H1 (cell line): Measurements from ENCODE around the gene NELFB. TPM values are rescaled to one million over a fixed set of nuclear protein-coding genes. Genes with fewer than 3 reads are reported as not detected.

ENCODE experiments used
- CTBP2 ChIP-seq: IDR thresholded peaks from 2 replicates; pipeline ENCODE4 v1.7.0; 2011; ENCODE audit warnings: borderline replicate concordance, mild to moderate bottlenecking, moderate library complexity, mixed read lengths, low read length; ENCODE audit not compliant: insufficient read depth, insufficient read length
- FOSL1 ChIP-seq: IDR thresholded peaks from 2 replicates; pipeline ENCODE4 v1.6.1; 2011; ENCODE audit warnings: mild to moderate bottlenecking, low read depth, low read length, moderate library complexity; ENCODE audit not compliant: insufficient read depth
- GTF2F1 ChIP-seq: IDR thresholded peaks from 2 replicates; pipeline ENCODE4 v1.6.1; 2012; ENCODE audit warnings: low read depth, low read length, improper control_type of control experiment, borderline replicate concordance
- RFX5 ChIP-seq: IDR thresholded peaks from 2 replicates; pipeline ENCODE4 v1.6.1; 2011; ENCODE audit warnings: low read depth, low read length, improper control_type of control experiment, borderline replicate concordance
- SP4 ChIP-seq: IDR thresholded peaks from 2 replicates; pipeline ENCODE4 v1.6.1; 2012; ENCODE audit warnings: low read length, inconsistent platforms
- TAF7 ChIP-seq: optimal IDR thresholded peaks from 2 replicates; pipeline ENCODE3; 2011; ENCODE audit warnings: low read depth, mild to moderate bottlenecking, inconsistent platforms, low read length, moderate library complexity, borderline replicate concordance
- YY1 ChIP-seq: IDR thresholded peaks from 2 replicates; pipeline ENCODE4 v1.6.1; 2011; ENCODE audit warnings: low read depth, mild to moderate bottlenecking, low read length
- polyA plus RNA-seq, 7 experiments: library from polyadenylated mRNA; depleted of rRNA in 3 of 7; stranded (reverse) in 5 of 7; unstranded in 2 of 7; fragments of >200 nt in 5 of 7; fragments of 200-250 nt in 2 of 7; gene quantifications; 1 replicate in 5 of 7; 2 replicates in 1 of 7; 4 replicates in 1 of 7; pipeline versions ENCODE4 v1.2.1 to v1.2.3, GENCODE V29; 2011 to 2013; ENCODE audit warnings: missing spikeins in 2 of 7, mixed read lengths in 2 of 7
- total RNA-seq: library from RNA; stranded (reverse); fragmentation: NEBNext Ultra II Directional; extraction: Animal tissue kit (Norgen Biotek cat#: 25700); gene quantifications from 2 replicates; pipeline ENCODE4 v1.2.1, GENCODE V29; 2021

NELFB gene
- total and polyA plus RNA-seq, 2 of the 8 experiments (the other 6 are each of a cell fraction or from before 2014, with no cell fraction given) = 57.6 to 78.0 TPM

- TF ChIP-seq FOSL1 (no peak), GTF2F1 (no peak), TAF7 (no peak), SP4 (no peak), RFX5 (no peak), YY1 (no peak), CTBP2 (no peak)
Measured at GRCh38 chr9:137314561-137315560, 59.7 kb downstream of the NELFB start (continued).
